Stimulated activated CD8-positive, alpha-beta memory T cell treated with anti-CD3 and anti-CD28 coated beads, Interleukin-15, amount 100 ng/mL, for 48 hours (primary cell): Measurements from ENCODE around the gene AREL1.

ENCODE experiments used
- DNase-seq, 2 donors: peaks; one replicate each; pipeline ENCODE4 v3.0.0-alpha.2; 2020; ENCODE audit warnings: low read depth in 2 of 2

The AREL1 gene

GRCh38 chr14:74658535-74659131 lies 54.2 kb downstream of the AREL1 start:
- DNase-seq: no peak

DNA sequence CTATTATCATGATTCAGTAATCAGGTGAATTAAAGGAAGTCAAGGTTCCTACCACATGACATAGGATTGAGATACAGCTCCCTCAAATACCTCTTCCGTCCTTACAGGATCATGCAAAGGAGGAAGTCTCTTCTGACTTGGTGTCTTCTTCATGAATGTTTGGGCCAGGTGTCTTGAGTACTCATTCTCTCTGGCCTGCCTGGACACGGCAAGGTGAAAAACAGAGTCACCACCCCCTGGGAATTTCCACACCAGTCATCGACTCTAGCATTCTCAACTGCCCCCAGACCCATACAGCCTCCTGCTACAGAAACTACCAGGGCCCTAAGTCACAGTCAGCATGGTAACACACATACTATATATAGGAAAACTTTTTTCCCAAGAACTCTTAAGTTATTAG lies 55.9 kb downstream of the AREL1 start:
- no peak for DNase-seq

DNA sequence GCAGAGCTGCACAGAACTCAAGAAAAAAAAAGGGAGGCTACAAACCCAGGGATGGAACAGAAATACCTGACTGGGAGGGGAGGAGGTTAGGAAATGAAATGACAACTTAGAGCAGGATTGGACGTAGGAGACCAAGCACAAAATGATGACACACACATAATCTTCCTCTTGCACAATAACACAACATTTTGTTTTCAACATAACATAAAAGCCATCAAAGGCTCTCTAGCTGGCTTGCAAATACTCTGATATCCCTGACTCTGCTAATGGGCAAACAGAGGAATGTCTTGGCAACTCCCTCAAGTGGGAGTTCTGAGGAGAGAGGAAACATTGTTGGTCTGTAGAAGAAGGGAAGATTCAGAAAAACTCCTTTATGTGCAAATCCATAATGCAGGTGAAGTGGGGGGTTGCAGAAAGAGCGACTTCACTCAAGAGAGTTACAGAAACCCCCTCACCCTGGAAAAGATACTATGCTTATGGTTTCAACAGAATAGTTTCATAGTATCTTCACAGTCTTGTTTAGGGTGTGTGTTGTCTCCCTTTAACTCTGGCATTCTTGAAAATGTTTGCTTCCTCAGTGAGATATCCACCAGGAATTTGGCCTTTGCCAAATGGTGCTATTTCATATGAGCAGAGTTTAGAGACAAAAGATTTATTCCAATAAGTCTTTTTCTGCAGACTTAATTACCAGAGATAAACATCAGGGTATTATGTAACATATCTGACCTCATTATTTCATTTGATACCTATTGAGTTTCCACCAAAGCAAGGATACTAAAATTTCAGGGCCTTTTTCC lies 57.1 kb downstream of the AREL1 start:
- no peak for DNase-seq

- no peak for DNase-seq
Observed at GRCh38 chr14:74654931-74655330, 57.9 kb downstream of the AREL1 start.

GRCh38 chr14:74653386-74654138 lies 59.3 kb downstream of the AREL1 start:
- DNase-seq: no peak

DNA sequence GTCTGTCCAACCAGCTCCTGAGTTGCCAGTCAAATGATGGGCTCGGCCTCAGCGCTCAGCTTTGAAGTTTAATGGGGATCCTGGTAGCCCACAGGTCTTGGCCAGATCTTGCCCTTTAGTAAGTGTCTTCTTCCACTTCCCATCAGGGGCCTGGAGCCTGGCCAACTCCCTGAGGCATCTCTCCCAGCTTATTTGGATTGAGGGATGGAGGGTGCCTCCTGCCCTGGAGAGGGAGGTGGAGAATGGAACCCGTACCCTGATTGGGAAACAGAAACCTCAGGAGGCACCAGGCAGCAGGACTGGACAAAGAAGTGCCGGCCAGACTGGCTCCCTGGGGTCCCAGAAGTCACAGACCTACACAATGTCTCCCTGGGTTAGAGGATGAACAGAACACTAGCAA lies 60.3 kb downstream of the AREL1 start:
- no peak for DNase-seq

DNA sequence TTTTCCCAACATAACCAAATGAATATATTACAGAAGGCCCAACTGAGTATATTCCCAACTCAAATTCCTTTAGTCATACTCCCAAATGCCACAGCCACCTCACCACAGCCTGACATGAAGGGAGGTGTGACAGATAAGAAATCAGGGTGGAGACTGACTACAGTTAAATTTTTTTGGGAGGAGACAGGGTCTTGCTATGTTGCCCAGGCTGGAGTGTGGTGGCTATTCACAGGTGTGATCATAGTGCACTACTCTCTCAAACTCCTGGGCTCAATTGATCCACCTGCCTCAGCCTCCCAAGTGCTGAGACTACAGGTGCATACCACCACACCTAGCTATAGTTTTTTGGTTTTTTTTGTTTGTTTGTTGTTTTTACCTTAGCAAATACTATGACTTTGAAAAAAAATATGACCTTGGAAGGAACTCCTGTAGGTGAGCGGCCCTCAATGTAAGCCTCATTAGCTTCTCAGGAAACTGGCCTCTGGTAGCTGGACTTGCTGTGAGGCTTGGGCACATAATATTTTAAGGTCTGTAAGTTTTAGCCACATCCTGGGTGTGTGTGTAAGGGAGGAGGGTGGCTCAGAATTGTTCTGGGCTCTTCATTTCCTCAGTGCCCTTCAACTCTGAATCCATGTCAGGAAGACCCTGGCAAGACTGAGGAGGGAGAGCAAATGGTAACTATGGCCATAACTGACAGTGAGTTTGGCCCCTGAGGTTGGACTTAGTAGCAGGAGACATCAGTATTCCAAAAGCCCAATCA lies 61.8 kb downstream of the AREL1 start:
- DNase-seq: no peak

- DNase-seq: no peak
Observed at GRCh38 chr14:74649673-74650072, 63.2 kb downstream of the AREL1 start.

DNA sequence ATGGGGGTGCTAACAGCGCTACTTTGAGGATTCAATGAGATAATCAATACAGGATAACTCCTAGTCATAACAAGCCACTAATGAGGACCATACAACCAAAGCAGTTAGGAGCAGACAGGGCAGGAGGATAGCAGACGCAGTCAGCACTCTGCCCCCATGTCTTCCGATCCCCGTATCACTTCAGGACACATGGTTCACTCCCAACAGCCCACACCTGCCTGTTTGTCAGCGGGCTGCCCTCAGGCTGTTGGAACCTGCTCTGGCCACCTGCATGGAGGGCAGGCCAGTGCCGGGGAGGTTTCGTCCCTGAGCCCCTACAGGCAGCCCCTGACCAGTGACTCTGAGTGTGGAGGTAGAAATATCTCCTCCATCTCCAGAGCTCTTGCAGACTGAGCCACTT lies 63.7 kb downstream of the AREL1 start:
- DNase-seq: no peak

DNA sequence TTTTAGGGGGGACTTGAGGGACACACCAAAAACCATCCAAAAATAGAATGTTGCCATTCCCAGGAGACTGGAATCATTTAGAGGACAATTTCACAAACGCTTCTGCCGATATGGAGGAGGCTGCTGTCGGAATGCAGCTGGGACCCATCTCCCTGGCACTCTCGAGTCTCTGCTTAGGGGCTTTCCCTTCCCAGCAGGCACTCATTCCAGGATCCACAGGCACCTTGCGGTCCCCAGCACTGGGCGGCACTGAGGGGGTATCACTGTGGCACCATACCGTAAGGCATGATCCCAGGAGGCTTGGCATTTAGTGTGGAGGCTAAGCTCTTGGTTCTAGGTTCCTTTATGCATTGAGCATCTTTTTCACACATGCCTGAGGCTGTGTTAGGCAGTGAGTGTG lies 64.3 kb downstream of the AREL1 start:
- no peak for DNase-seq

DNA sequence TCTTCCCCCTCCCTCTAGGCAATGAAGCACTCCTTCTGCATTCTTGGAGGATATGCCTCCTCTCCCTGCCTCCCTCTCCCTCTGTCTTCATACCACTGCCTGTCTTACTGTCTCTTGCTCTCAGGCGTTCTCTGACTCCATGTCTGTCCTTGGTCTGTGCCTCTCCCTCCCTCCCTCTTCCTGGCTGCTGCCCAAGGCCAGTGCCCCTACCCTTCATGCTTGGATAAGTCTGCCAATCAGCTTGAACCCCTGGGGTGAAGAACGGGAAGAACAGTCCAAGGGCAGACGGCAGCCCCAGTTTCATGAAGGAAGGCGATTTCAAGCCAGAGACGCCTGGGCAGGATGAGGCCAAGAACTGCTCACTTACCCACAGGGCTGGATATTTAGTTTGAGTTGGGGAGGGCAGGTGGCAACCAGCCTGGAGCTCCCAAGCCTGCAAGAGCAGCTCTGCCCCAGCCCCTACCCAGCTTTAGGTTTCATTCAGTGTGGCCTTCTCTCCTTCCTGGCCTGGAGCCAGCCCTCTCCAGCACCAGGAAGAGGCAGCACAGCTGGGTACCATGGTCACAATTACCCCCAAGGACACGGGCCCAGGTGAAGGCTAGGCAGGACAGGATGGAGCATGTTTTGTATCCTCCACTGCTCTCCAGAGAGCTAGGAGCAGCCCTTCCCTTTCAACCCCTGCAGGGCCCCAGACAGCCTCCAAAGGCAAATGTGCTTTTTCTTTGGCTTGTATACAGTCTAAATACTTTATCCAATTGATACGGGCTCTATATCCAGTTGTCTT lies 65.0 kb downstream of the AREL1 start:
- no peak for DNase-seq

DNA sequence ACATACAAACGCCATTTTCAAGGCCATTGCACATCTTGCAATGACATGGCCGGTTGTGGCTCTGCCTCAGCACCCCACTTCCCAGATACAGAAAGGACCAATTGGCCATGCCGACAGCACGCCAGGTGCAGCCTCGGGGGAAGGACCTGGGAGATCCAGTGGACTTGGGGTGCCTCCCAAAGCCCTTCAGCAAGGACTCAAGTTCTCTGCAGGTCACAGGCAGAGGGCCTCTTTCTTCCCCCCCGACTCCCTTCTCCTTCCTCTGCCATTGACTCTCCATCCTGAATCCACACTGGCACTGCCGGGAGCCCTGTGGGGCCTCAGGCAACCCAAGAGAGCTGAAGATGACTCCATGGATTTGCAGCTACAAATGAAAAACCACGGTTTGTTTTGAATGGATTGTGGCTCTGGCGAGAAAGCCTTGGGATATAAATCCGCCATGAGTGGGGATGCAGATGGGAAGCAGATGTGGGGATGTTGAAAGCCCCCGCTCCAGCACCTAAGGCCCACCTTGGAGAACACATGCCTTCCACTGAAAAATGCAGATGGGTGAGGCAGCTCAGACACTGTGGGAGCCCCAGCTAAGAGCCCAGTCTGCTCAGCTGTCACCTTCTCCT lies 65.7 kb downstream of the AREL1 start:
- no peak for DNase-seq

DNA sequence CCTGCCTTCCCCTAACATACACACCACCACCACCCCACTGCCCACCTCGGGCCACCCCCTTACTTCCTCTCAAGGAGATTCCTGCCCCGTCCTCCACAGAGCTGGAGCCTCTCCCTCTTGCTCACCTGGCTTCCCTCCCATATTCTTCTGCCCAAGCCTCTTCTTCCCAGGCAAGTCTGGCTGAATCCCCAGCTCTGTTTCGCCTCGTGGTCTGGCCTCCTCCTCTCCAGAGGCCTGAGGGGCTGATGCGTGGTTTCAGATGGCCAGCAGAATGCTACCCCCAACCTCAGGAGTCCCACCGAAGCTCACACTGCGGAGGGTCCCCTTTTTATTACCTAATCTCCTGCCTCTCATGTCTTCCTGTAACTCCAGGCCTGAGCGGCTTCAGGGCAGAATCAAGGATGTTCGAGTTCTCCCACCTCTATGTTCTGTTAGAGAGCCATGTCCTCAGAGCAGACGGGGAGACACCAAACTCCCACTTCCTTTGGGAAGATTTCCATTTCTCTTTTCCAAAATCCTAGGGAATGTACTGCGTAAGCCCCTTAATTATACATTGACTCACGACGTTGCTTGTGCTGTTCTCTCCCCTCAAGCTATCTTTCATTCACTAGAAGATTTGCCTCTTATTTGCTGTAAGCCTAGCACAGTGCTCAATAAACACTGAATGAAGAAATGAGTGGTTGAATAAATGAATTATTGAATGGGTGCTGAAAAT lies 67.0 kb downstream of the AREL1 start:
- no peak for DNase-seq

- DNase-seq: no peak
Observed at GRCh38 chr14:74645244-74645643, 67.6 kb downstream of the AREL1 start.

- DNase-seq: no peak
Observed at GRCh38 chr14:74641601-74642391, 71.1 kb downstream of the AREL1 start.

DNA sequence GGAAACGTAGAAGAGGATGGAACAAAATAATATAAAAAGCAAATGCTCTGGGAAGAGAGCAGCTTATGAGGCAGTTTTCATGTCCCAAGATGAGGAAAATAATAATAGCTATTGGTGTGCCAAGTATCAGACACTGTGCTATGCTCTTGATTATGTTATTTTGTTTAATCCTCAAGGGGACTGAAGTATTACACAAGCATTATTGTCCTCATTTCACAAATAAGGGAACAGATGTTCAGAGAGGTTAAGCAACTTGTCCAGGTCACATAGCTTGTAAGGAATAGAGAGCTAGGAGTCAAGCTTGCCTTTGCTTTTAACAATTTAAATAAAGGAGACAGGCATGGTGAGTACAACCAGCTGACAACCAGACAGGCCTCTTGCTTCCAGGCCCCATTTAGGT lies 73.9 kb downstream of the AREL1 start:
- DNase-seq: no peak

- DNase-seq: no peak
Observed at GRCh38 chr14:74638066-74638465, 74.8 kb downstream of the AREL1 start.

- DNase-seq: no peak
Observed at GRCh38 chr14:74637178-74637550, 75.7 kb downstream of the AREL1 start.

DNA sequence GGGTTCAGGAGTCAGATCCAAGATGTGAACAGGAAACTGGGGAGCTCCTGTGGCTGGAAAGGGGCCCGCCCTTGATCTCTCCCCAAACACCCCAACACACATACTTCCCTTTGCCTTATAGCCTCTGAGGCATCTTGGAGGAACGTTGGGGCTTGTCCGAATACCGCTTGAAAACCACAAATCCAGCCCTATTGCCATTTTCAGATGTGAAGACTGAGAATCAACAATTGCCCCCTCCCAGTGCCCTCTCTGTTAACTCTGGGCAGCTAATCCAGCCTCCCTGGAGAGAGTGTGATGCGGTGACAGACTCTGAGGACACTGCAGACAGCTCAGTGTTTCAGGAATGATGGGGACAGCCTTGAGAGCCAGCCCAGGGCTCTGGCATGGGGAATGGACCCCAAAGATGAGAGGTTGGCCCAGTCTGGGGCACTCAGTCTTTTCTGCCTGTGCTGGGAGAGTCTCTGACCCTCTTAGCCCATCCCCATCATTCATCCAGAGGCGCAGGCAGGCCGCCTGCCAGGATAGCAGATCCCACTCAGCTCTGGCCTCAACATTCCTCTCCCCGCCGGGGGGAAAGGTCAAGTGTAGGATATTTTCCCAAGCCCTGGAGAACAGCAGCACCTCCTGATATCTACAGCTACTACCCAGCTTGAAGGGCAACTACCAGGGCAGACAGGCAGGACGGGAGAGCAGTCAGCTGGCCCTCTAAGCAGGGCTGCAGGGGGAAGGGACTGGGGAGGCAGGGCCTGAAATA lies 76.3 kb downstream of the AREL1 start:
- no peak for DNase-seq
